Measurements from ENCODE around the gene KLHDC4. TPM values are rescaled to one million over a fixed set of nuclear protein-coding genes. Genes with fewer than 3 reads are reported as not detected.

The KLHDC4 gene
- total and polyA plus RNA-seq, 9 of the 15 experiments (the other 6 are each of a cell fraction or from before 2014, with no cell fraction given) = 1.3 to 68.1 (median 32.8) TPM

- no peak for TF ChIP-seq SMARCC2 (IDR thresholded peaks at IDR 0.05; ENCODE audit: low read depth)
- no peak; the same call in 1 of the 2 replicates for TF ChIP-seq NR2F6 (CRISPR knock-in tag; IDR thresholded peaks at IDR 0.05)
- no peak for TF ChIP-seq ZBTB17 (CRISPR knock-in tag; IDR thresholded peaks at IDR 0.05)
- TF ChIP-seq IRF2 (CRISPR knock-in tag; IDR thresholded peaks at IDR 0.05) = no peak
- TF ChIP-seq RBM25 (IDR thresholded peaks at IDR 0.05; ENCODE audit: low read depth, low read length, severe bottlenecking) = no peak
- no peak for TF ChIP-seq ZBTB40 (IDR thresholded peaks at IDR 0.05)
- TF ChIP-seq ZBTB40 (CRISPR knock-in tag; IDR thresholded peaks at IDR 0.05) = no peak
- no peak for TF ChIP-seq SREBF2 (CRISPR knock-in tag; IDR thresholded peaks at IDR 0.05)
- TF ChIP-seq ZFPM2 (CRISPR knock-in tag; IDR thresholded peaks at IDR 0.05) = no peak
- TF ChIP-seq ZNF586 (CRISPR knock-in tag; conservative IDR thresholded peaks at IDR 0.05) = no peak
- peak; percentile 70; the same call in 1 of the 2 replicates for TF ChIP-seq ATF6 (CRISPR knock-in tag; IDR thresholded peaks at IDR 0.05)
- no peak for TF ChIP-seq CHAMP1 (IDR thresholded peaks at IDR 0.05)
- no peak for TF ChIP-seq RBM34 (IDR thresholded peaks at IDR 0.05; ENCODE audit: borderline replicate concordance, insufficient read depth, low read length)
These were observed 43.9 kb downstream of the KLHDC4 start (continued) for GRCh38 chr16:87721622-87722585.
